ENCODE data around the gene PFKFB2. TPM values are rescaled to one million over a fixed set of nuclear protein-coding genes. Genes with fewer than 3 reads are reported as not detected.

PFKFB2 gene
- total RNA-seq, 1 donor from 2014 or later, result 107 TPM

- H3K4me1 ChIP-seq, result peaks cover 59% of the 10 kb centered on the region
- TF ChIP-seq, protein P1, sequence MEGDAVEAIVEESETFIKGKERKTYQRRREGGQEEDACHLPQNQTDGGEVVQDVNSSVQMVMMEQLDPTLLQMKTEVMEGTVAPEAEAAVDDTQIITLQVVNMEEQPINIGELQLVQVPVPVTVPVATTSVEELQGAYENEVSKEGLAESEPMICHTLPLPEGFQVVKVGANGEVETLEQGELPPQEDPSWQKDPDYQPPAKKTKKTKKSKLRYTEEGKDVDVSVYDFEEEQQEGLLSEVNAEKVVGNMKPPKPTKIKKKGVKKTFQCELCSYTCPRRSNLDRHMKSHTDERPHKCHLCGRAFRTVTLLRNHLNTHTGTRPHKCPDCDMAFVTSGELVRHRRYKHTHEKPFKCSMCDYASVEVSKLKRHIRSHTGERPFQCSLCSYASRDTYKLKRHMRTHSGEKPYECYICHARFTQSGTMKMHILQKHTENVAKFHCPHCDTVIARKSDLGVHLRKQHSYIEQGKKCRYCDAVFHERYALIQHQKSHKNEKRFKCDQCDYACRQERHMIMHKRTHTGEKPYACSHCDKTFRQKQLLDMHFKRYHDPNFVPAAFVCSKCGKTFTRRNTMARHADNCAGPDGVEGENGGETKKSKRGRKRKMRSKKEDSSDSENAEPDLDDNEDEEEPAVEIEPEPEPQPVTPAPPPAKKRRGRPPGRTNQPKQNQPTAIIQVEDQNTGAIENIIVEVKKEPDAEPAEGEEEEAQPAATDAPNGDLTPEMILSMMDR (IDR thresholded peaks at IDR 0.05; ENCODE audit: borderline replicate concordance), result no peak
- peak overlapping the region; percentile 44 for H3K4me3 ChIP-seq
- intact Hi-C loops (cut with micrococcal nuclease), result no loop called here
- no peak for DNase-seq
- H3K27me3 ChIP-seq (ENCODE audit: low read depth), result no peaks in the 10 kb centered on the region
- peaks cover 45% of the 10 kb centered on the region for H3K36me3 ChIP-seq
- peak overlapping the region; percentile 97 for H3K27ac ChIP-seq (replicated peaks)
- no peaks in the 10 kb centered on the region for H3K9me3 ChIP-seq (replicated peaks)
These were observed 6.1 kb downstream of the PFKFB2 start for GRCh38 chr1:207058878-207059867.

DNA sequence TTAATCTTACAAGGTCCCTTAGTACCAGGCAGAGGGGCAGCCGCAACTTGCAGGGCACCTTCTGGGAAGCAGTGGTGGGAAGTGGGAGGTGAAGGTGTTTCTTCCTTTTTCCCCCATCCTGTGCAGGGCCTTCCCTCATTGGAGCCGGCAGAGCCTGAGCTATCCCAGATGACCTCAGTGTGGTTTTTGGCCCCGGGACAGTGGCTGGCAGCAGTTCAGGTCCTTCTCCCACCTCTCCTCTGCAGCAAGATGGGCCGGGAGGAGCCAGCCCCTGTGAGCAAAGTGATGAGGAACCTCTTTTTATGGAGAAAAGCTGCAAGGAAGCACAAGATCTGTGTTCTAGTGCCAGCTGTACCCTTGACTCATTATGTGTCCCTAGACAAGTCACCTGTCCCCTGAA, 6.8 kb downstream of the PFKFB2 start:
- TF ChIP-seq, protein P1 (IDR thresholded peaks at IDR 0.05; ENCODE audit: borderline replicate concordance), result no peak
- no peak for DNase-seq
- peaks cover 46% of the 10 kb centered on the region for H3K36me3 ChIP-seq
- no peaks in the 10 kb centered on the region for H3K27me3 ChIP-seq (ENCODE audit: low read depth)
- H3K4me3 ChIP-seq, result peak overlapping the region; percentile 44
- intact Hi-C loops (cut with micrococcal nuclease), result no loop called here
- peak overlapping the region; percentile 97 for H3K27ac ChIP-seq (replicated peaks)
- H3K9me3 ChIP-seq (replicated peaks), result no peaks in the 10 kb centered on the region
- H3K4me1 ChIP-seq, result peaks cover 62% of the 10 kb centered on the region

DNA sequence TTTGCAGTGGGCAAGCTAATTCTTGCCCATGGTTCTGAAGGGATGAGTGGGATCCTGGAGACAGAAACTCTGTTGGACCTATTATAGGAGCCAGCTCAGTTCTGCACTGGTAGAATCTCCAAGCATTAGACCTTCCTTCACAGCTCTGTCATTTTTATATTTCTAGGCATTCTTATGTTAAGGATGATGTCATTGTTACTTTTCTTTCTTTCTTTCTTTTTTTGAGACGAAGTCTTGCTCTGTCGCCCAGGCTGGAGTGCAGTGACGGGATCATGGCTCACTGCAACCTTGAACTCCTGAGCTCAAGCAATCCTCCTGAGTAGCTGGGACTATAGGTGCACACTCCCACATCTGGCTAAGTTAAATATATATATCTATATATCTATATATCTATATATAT, 7.5 kb downstream of the PFKFB2 start:
- Histone ChIP-seq H3K27me3 (ENCODE audit: low read depth) (no peaks in the 10 kb centered on the region), H3K27ac (replicated peaks) (peak overlapping the region; percentile 97), H3K36me3 (peaks cover 53% of the 10 kb centered on the region), H3K4me1 (peaks cover 63% of the 10 kb centered on the region), H3K9me3 (replicated peaks) (no peaks in the 10 kb centered on the region), H3K4me3 (no peak overlapping the region)
- intact Hi-C loops (cut with micrococcal nuclease), result no loop called here
- DNase-seq, result no peak
- TF ChIP-seq, protein P1 (IDR thresholded peaks at IDR 0.05; ENCODE audit: borderline replicate concordance), result no peak

DNA sequence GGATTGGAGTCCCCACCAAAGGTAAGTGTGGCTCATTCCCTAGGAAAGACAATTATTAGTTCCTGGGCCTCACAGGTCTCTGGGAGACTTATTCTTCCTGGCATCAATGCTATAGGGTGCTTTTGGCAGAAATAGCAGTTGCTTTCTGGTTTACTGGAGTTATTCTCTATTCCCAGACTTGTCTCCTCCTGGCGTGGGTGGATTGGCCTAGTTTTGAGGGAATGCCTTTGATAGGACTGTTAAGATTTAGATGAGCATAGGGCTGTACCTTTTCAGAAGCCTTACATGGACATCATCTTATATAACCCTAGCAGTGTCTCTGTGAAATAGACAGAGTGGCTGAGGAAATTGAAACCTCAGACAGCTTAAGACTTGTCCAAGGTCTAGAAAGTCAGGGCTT, 9.0 kb downstream of the PFKFB2 start:
- H3K27me3 ChIP-seq (ENCODE audit: low read depth), result no peaks in the 10 kb centered on the region
- DNase-seq, result no peak
- H3K4me1 ChIP-seq, result peaks cover 69% of the 10 kb centered on the region
- intact Hi-C loops (cut with micrococcal nuclease), result no loop called here
- H3K4me3 ChIP-seq, result no peak overlapping the region
- H3K27ac ChIP-seq (replicated peaks), result peak overlapping the region; percentile 55
- no peaks in the 10 kb centered on the region for H3K9me3 ChIP-seq (replicated peaks)
- H3K36me3 ChIP-seq, result peaks cover 68% of the 10 kb centered on the region
- TF ChIP-seq, protein P1 (IDR thresholded peaks at IDR 0.05; ENCODE audit: borderline replicate concordance), result no peak

GRCh38 chr1:207063014-207063413, 9.9 kb downstream of the PFKFB2 start:
- Histone ChIP-seq H3K4me1 (peaks cover 66% of the 10 kb centered on the region), H3K9me3 (replicated peaks) (no peaks in the 10 kb centered on the region), H3K27me3 (ENCODE audit: low read depth) (no peaks in the 10 kb centered on the region), H3K4me3 (no peak overlapping the region), H3K36me3 (peaks cover 77% of the 10 kb centered on the region), H3K27ac (replicated peaks) (peak overlapping the region; percentile 55)
- no peak for DNase-seq
- intact Hi-C loops (cut with micrococcal nuclease), result no loop called here
- TF ChIP-seq, protein P1 (IDR thresholded peaks at IDR 0.05; ENCODE audit: borderline replicate concordance), result no peak

Data from left ventricle myocardium inferior (tissue), 1 donor.